Liver (tissue), 9 donors: Measurements from ENCODE around the gene CLIC5. TPM values are rescaled to one million over a fixed set of nuclear protein-coding genes. Genes with fewer than 3 reads are reported as not detected.

Source experiments
- DNase-seq: peaks from one replicate; pipeline ENCODE4 v3.0.0-alpha.2; 2017; ENCODE audit warnings: low spot score
- H3K27ac ChIP-seq, 2 donors: one replicate each; pipeline ENCODE4 v1.7.0; 2013; ENCODE audit warnings: inconsistent platforms in 2 of 2, low read length in 2 of 2, control low read depth in 1 of 2, low read depth in 1 of 2, mild to moderate bottlenecking in 1 of 2
- H3K27me3 ChIP-seq, 4 donors: one replicate each; pipeline versions ENCODE4 v1.6.1 to v1.7.0; 2013; ENCODE audit warnings: low read length in 3 of 4, inconsistent platforms in 1 of 4, mild to moderate bottlenecking in 1 of 4, moderate library complexity in 1 of 4; ENCODE audit not compliant: control insufficient read depth in 4 of 4, insufficient read depth in 4 of 4
- H3K36me3 ChIP-seq, 4 donors: one replicate each; pipeline versions ENCODE4 v1.6.1 to v1.7.0; 2013; ENCODE audit warnings: low read length in 3 of 4, mild to moderate bottlenecking in 3 of 4, low read depth in 1 of 4, moderate library complexity in 1 of 4; ENCODE audit not compliant: control insufficient read depth in 4 of 4, insufficient read depth in 3 of 4
- H3K4me1 ChIP-seq, 4 donors: one replicate each; pipeline versions ENCODE4 v1.6.1 to v1.7.0; 2013; ENCODE audit warnings: low read length in 3 of 4, mild to moderate bottlenecking in 3 of 4, moderate library complexity in 1 of 4; ENCODE audit not compliant: control insufficient read depth in 4 of 4, insufficient read depth in 4 of 4
- H3K4me3 ChIP-seq, 3 donors: one replicate each; pipeline versions ENCODE4 v1.6.1 to v1.7.0; 2013; ENCODE audit warnings: low read length in 3 of 3, control low read depth in 1 of 3, low read depth in 1 of 3, mild to moderate bottlenecking in 1 of 3
- H3K9ac ChIP-seq, 2 donors: one replicate each; pipeline ENCODE4 v1.7.0; 2013; ENCODE audit warnings: low read length in 2 of 2, mild to moderate bottlenecking in 2 of 2, moderate library complexity in 2 of 2, control low read depth in 1 of 2, low read depth in 1 of 2
- H3K9me3 ChIP-seq, 4 donors: one replicate each; pipeline versions ENCODE4 v1.6.1 to v1.7.0; 2013; ENCODE audit warnings: low read length in 3 of 4; ENCODE audit not compliant: control insufficient read depth in 4 of 4
- ATF3 ChIP-seq: IDR thresholded peaks from 2 replicates; pipeline ENCODE4 v1.6.1; 2016; ENCODE audit warnings: antibody characterized with exemption
- CTCF ChIP-seq: fragments of 150-350 bp; IDR thresholded peaks from 2 replicates; pipeline ENCODE4 v1.5.1; 2017; ENCODE audit warnings: improper control_type of control experiment, low read depth, low read length; ENCODE audit not compliant: missing input control
- EGR1 ChIP-seq, 2 donors: IDR thresholded peaks; 2 replicates each; pipeline ENCODE4 v1.6.1; 2016 to 2018; ENCODE audit warnings: antibody characterized with exemption in 2 of 2, low read depth in 2 of 2
- FOXA1 ChIP-seq: IDR thresholded peaks from 2 replicates; pipeline ENCODE4 v1.6.1; 2016; ENCODE audit warnings: antibody characterized with exemption
- FOXA2 ChIP-seq: IDR thresholded peaks from 2 replicates; pipeline ENCODE4 v1.6.1; 2016; ENCODE audit warnings: antibody characterized with exemption
- GABPA ChIP-seq, 2 donors: IDR thresholded peaks in 1 of 2; conservative IDR thresholded peaks in 1 of 2; 2 replicates each; pipeline ENCODE4 v1.6.1; 2016; ENCODE audit warnings: antibody characterized with exemption in 2 of 2, mild to moderate bottlenecking in 1 of 2, moderate library complexity in 1 of 2
- HNF4A ChIP-seq, 2 donors: conservative IDR thresholded peaks; 2 replicates each; pipeline ENCODE4 v1.6.1; 2016; ENCODE audit warnings: antibody characterized with exemption in 2 of 2, mild to moderate bottlenecking in 2 of 2
- HNF4G ChIP-seq: IDR thresholded peaks from 2 replicates; pipeline ENCODE4 v1.6.1; 2016; ENCODE audit warnings: antibody characterized with exemption
- JUND ChIP-seq, 2 donors: IDR thresholded peaks; 2 replicates each; pipeline ENCODE4 v1.6.1; 2016; ENCODE audit warnings: antibody characterized with exemption in 2 of 2
- MAX ChIP-seq: IDR thresholded peaks from 2 replicates; pipeline ENCODE4 v1.6.1; 2016; ENCODE audit warnings: antibody characterized with exemption
- NR2F2 ChIP-seq: IDR thresholded peaks from 2 replicates; pipeline ENCODE4 v1.6.1; 2016; ENCODE audit warnings: antibody characterized with exemption
- RAD21 ChIP-seq, 2 donors: IDR thresholded peaks; 2 replicates each; pipeline ENCODE4 v1.6.1; 2016; ENCODE audit warnings: antibody characterized with exemption in 2 of 2, mild to moderate bottlenecking in 2 of 2
- REST ChIP-seq: IDR thresholded peaks from 2 replicates; pipeline ENCODE4 v1.6.1; 2016; ENCODE audit warnings: antibody characterized with exemption, mild to moderate bottlenecking
- RXRA ChIP-seq, 2 donors: IDR thresholded peaks; 2 replicates each; pipeline ENCODE4 v1.6.1; 2017 to 2018; ENCODE audit warnings: antibody characterized with exemption in 2 of 2, mild to moderate bottlenecking in 1 of 2
- SP1 ChIP-seq: IDR thresholded peaks from 2 replicates; pipeline ENCODE4 v1.6.1; 2018; ENCODE audit warnings: antibody characterized with exemption, mild to moderate bottlenecking
- TAF1 ChIP-seq: conservative IDR thresholded peaks from 2 replicates; pipeline ENCODE4 v1.6.1; 2016; ENCODE audit warnings: antibody characterized with exemption, mild to moderate bottlenecking
- YY1 ChIP-seq: IDR thresholded peaks from 2 replicates; pipeline ENCODE4 v1.6.1; 2016; ENCODE audit warnings: antibody characterized with exemption, mild to moderate bottlenecking
- ZBTB33 ChIP-seq: IDR thresholded peaks from 2 replicates; pipeline ENCODE4 v1.6.1; 2016; ENCODE audit warnings: antibody characterized with exemption
- WGBS: extraction: QIAGEN DNeasy Blood & Tissue Kit; methylation state at CpG from one replicate; pipeline ENCODE4 v1.1.7; 2013; 5-methylcytosine and 5-hydroxymethylcytosine counted together
- polyA plus RNA-seq, 2 donors: library from polyadenylated mRNA; stranded (reverse) in 1 of 2; unstranded in 1 of 2; fragments of 200-250 nt in 1 of 2; fragments of >200 nt in 1 of 2; fragmentation: Nextera tagmentation in 1 of 2; extraction: Ambion mirVana in 1 of 2; gene quantifications; one replicate each; pipeline versions ENCODE4 v1.2.1 to v1.2.3, GENCODE V29; 2013 to 2015
- total RNA-seq, 2 donors: library from RNA; depleted of rRNA; stranded (reverse); fragments of >200 nt; gene quantifications; one replicate each; pipeline ENCODE4 v1.2.3, GENCODE V29; 2014
- donor health status: healthy.
- donor health status: healthy.
- donor health status: healthy.
- donor health status: healthy.
- donor health status: healthy.

The CLIC5 gene
- total and polyA plus RNA-seq, 4 donors, result 0.05 to 0.33 (median 0.14) TPM

- peaks cover 0 to 5% (median 0%) of the 10 kb centered on the region in 4 donors for H3K27me3 ChIP-seq
- H3K4me1 ChIP-seq, result no peaks in the 10 kb centered on the region
- 74% methylated on average over 3 of the region's 3 CpGs for WGBS
- peaks cover 0 to 5% (median 2%) of the 10 kb centered on the region in 4 donors for H3K9me3 ChIP-seq
- no peak overlapping the region for H3K27ac ChIP-seq
- H3K36me3 ChIP-seq, result no peaks in the 10 kb centered on the region
- DNase-seq, result no peak
- H3K4me3 ChIP-seq, result no peak overlapping the region
- no peak overlapping the region for H3K9ac ChIP-seq
- TF ChIP-seq SP1 (no peak), RAD21 (IDR thresholded peaks at IDR 0.05) (no peak), FOXA2 (no peak), REST (no peak), NR2F2 (no peak), MAX (no peak), ATF3 (no peak), HNF4G (no peak), HNF4A (conservative IDR thresholded peaks at IDR 0.05) (no peak), YY1 (no peak), ZBTB33 (no peak), CTCF (no peak), FOXA1 (no peak), JUND (IDR thresholded peaks at IDR 0.05) (no peak), EGR1 (IDR thresholded peaks at IDR 0.05; ENCODE audit: low read depth in 2 of 2) (no peak), RXRA (IDR thresholded peaks at IDR 0.05) (no peak), TAF1 (no peak)
These were observed 48.9 kb downstream of the CLIC5 start for GRCh38 chr6:45966797-45967196.

- Histone ChIP-seq H3K9ac (no peak overlapping the region), H3K4me3 (no peak overlapping the region), H3K27me3 (peaks cover 0 to 5% (median 0%) of the 10 kb centered on the region in 4 donors), H3K36me3 (no peaks in the 10 kb centered on the region), H3K9me3 (peaks cover 0 to 5% (median 2%) of the 10 kb centered on the region in 4 donors), H3K4me1 (no peaks in the 10 kb centered on the region), H3K27ac (no peak overlapping the region)
- no peak for TF ChIP-seq SP1
- TF ChIP-seq YY1, result no peak
- TF ChIP-seq REST, result no peak
- no peak for TF ChIP-seq JUND (IDR thresholded peaks at IDR 0.05)
- TF ChIP-seq ATF3, result no peak
- no peak for TF ChIP-seq GABPA (IDR thresholded peaks at IDR 0.05 in 1 of 2, conservative IDR thresholded peaks at IDR 0.05 in 1 of 2)
- no peak for TF ChIP-seq FOXA2
- TF ChIP-seq RAD21 (IDR thresholded peaks at IDR 0.05), result no peak
- TF ChIP-seq NR2F2, result no peak
- WGBS, result 77% methylated on average over 4 of the region's 4 CpGs
- no peak for DNase-seq
These were observed 49.3 kb downstream of the CLIC5 start for GRCh38 chr6:45966340-45966739.
